Measurements from ENCODE around the gene PPM1E.

- no peak for TF ChIP-seq CTCF (IDR thresholded peaks at IDR 0.05)
- TF ChIP-seq MAX (IDR thresholded peaks at IDR 0.05): no peak
- TF ChIP-seq EP300 (IDR thresholded peaks at IDR 0.05): no peak
- no peak for TF ChIP-seq JUNB (IDR thresholded peaks at IDR 0.05)
- TF ChIP-seq ELK1 (IDR thresholded peaks at IDR 0.05; ENCODE audit: low read depth, low read length): no peak
- TF ChIP-seq USF2 (IDR thresholded peaks at IDR 0.05): no peak
- no peak for TF ChIP-seq CBX2 (IDR thresholded peaks at IDR 0.05; ENCODE audit: borderline replicate concordance, low read depth)
- TF ChIP-seq NFE2L2 (conservative IDR thresholded peaks at IDR 0.05; ENCODE audit: low read length): no peak
Measured at GRCh38 chr17:58960068-58960467, 204.4 kb downstream of the PPM1E start.

Data from A549 (cell line).